Kidney epithelial cell (primary cell): Measurements from ENCODE around the gene TNKS1BP1. TPM values are rescaled to one million over a fixed set of nuclear protein-coding genes. Genes with fewer than 3 reads are reported as not detected.

Experiments used
- DNase-seq: peaks from one replicate; pipeline ENCODE4 v3.0.0-alpha.2; 2010; ENCODE audit warnings: low read depth
- H3K27me3 ChIP-seq: 2 replicates; pipeline ENCODE4 v1.6.0; 2011; ENCODE audit warnings: low read length; ENCODE audit not compliant: control insufficient read depth, insufficient read depth
- H3K36me3 ChIP-seq: 2 replicates; pipeline ENCODE4 v1.5.1; 2011; ENCODE audit warnings: low read length; ENCODE audit not compliant: control insufficient read depth, insufficient read depth
- H3K4me3 ChIP-seq: 2 replicates; pipeline ENCODE4 v1.5.1; 2011; ENCODE audit warnings: low read depth, mild to moderate bottlenecking, control low read depth, low read length
- total RNA-seq: library from RNA; depleted of rRNA; stranded (reverse); fragments of >200 nt; gene quantifications from 2 replicates; pipeline ENCODE4 v1.2.3, GENCODE V29; 2015
- TF ChIP-seq, protein P1 (sequence below): IDR thresholded peaks from 2 replicates; pipeline ENCODE4 v1.5.1; 2011; ENCODE audit warnings: mild to moderate bottlenecking, moderate library complexity, low read length, control low read depth, inconsistent platforms; ENCODE audit not compliant: insufficient read depth, poor library complexity, severe bottlenecking

TNKS1BP1 gene
- total RNA-seq, 1 donor from 2014 or later, result 93.2 TPM

DNA sequence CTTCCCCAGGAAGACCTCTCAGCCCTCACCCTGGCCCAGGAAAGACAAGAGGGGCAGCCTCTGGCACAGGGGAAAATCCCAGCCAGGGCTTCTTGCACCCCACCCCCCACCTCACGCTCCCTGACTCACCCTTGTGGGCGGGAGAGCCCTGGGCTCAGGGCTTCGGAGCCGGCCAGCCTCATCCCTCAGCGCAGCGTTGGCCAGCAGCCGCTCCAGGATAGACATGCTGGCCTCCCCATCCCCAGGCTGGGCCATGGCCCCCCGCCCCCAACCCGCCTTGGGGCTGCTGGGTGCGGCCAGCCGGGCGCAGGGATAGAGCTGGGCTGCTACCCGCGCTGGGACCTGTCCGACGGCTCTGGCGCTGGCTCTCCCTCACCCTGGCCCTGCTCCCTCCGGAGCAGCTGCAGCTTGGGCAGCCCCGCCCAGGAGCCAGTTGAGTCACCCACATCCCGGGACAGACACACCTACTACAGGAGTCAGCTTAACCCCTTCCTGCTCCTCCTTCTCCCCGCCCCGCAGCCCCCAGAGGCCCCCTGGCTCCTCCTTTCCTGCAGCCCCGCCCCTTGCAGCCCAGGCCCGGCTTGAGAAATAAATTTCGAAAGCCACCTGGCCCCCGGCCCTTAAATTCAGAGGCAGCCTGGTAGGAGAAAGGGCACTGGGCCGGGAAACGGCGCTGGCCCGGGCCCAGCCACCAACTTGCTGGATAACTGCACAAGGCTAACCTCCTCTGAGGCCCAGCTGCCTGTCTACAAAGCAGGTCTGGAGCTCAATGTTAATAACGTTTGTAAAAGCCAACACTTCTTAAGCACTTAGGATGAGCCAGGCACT lies 13.4 kb downstream of the TNKS1BP1 start:
- TF ChIP-seq, protein P1, sequence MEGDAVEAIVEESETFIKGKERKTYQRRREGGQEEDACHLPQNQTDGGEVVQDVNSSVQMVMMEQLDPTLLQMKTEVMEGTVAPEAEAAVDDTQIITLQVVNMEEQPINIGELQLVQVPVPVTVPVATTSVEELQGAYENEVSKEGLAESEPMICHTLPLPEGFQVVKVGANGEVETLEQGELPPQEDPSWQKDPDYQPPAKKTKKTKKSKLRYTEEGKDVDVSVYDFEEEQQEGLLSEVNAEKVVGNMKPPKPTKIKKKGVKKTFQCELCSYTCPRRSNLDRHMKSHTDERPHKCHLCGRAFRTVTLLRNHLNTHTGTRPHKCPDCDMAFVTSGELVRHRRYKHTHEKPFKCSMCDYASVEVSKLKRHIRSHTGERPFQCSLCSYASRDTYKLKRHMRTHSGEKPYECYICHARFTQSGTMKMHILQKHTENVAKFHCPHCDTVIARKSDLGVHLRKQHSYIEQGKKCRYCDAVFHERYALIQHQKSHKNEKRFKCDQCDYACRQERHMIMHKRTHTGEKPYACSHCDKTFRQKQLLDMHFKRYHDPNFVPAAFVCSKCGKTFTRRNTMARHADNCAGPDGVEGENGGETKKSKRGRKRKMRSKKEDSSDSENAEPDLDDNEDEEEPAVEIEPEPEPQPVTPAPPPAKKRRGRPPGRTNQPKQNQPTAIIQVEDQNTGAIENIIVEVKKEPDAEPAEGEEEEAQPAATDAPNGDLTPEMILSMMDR, result no peak
- Histone ChIP-seq H3K36me3 (peaks cover 9% of the 10 kb centered on the region), H3K4me3 (peak overlapping the region; percentile 36), H3K27me3 (no peaks in the 10 kb centered on the region)
- peak; percentile 90 for DNase-seq

DNA sequence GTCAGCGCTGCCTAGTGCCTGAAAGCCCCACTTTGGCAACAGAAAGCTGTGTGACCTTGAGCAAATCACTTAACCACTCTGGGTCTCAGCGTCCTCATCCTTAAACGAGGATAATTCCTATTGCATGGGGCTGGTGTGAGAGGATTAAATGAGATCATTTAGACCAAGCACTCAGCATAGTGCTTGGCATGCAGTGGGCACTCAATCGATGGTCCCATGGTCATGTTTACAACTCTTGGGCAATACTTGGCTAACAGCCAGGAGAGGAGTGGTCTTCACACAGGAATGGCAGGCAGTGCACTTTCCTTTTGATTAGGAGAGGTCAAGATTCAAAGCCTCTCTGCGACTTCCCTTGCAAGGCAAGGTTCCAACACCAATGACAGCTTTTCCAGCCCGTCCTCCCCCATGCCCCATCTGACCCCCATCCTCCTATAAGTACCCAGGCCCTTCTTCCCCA lies 14.1 kb downstream of the TNKS1BP1 start:
- peaks cover 9% of the 10 kb centered on the region for H3K36me3 ChIP-seq
- H3K4me3 ChIP-seq, result peak overlapping the region; percentile 36
- no peaks in the 10 kb centered on the region for H3K27me3 ChIP-seq
- TF ChIP-seq, protein P1, result no peak
- DNase-seq, result no peak

DNA sequence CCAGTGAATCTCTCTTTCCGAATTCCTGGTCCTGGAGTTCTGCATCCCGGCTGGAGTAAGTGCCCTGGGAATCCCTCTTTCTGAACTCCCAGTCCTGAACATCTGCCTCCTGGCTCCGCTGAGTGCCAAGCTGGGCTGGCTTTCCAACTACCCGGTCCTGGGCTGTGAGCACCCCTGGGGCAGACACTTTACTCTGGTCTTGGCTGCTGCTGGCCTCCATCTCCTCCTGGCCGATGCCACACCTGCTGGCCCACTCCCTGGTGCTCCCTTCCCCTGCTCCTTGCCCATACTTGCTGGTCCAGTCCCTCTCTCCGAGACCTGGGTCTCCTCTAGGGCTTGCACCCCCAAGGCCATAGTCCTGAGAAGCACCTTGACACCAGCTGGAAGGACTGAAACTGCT lies 14.7 kb downstream of the TNKS1BP1 start:
- Histone ChIP-seq H3K27me3 (no peaks in the 10 kb centered on the region), H3K36me3 (peaks cover 9% of the 10 kb centered on the region), H3K4me3 (no peak overlapping the region)
- DNase-seq, result no peak
- TF ChIP-seq, protein P1, result no peak

DNA sequence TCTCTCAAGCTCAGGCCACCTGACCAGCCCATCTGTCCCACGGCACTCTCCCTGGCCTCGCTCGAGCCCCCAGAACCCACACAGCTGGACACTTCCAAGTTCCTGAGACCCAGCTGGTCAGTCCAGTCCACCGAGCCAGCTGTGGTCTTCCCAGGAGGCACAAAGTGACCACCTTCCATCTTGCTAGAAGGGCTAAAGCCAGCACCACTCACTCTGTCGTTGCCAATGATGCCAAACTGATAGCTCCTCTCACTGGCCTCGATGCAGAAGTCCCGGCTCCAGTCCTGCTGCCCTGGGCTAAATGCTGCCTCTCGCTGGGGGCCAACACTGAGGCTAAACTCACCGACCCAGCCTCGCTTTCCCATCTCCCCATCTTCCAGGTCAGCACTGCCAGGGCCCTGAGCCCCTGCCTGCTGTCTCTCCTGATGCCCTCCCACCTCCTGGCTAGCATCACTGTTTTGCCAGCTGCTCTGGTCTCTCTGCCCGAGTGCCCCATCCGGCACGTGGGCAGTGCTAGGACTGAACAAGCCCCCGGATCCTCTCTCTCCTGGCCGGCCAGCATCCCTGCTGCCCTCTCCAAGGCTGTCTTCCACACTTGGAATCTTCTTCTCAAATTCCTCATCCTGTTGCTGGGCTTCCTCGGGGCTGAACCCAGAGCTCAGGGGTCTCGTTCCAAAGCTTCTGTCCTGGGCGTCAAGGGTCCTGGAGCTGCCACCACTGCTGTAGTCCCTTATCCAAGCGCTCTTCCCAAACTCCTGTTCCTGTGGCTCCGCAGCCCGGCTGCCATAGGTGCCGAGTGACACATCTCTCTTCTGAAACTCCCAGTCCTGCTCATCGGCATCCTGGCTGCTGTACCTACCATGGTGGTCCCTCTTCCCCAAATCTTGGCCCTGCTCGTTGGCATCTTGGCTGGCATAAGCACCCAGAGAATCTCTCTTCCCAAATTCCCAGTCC lies 15.4 kb downstream of the TNKS1BP1 start:
- Histone ChIP-seq H3K36me3 (peaks cover 7% of the 10 kb centered on the region), H3K27me3 (no peaks in the 10 kb centered on the region), H3K4me3 (no peak overlapping the region)
- DNase-seq, result no peak
- TF ChIP-seq, protein P1, result no peak

DNA sequence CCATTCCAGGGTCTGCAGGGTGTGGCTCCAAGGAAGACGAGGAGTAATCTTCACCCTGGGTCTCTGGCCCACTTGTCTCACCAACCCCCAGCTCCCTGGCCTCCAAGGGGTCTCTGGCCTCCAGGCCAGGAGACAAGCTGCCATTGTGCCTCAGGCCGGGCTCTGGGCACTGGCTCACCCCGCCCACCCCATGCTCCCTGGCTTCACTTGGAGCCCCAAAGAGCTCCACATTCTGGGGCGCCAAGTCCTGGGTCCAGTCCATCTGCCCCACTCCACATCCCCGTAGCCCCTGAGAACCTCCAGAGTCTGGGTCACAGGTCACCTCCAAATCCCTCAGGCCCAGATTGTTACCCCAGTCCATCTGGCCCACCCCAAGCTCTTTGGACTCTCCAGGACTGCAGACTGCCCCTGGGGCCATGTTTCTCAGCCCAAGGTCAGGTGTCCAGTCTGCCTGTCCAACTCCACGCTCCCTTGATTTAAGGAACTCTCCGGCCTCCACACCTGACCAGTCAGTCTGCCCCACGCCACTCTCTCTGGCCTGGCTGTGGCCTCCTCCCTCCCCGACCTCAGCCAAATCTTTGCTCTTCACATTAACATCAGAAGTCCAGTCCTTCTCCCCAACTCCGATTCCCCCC lies 16.2 kb downstream of the TNKS1BP1 start:
- DNase-seq, result no peak
- H3K4me3 ChIP-seq, result no peak overlapping the region
- H3K27me3 ChIP-seq, result no peaks in the 10 kb centered on the region
- H3K36me3 ChIP-seq, result peaks cover 6% of the 10 kb centered on the region
- TF ChIP-seq, protein P1, result no peak
